Measurements from ENCODE around the gene DPYSL4.

DNA sequence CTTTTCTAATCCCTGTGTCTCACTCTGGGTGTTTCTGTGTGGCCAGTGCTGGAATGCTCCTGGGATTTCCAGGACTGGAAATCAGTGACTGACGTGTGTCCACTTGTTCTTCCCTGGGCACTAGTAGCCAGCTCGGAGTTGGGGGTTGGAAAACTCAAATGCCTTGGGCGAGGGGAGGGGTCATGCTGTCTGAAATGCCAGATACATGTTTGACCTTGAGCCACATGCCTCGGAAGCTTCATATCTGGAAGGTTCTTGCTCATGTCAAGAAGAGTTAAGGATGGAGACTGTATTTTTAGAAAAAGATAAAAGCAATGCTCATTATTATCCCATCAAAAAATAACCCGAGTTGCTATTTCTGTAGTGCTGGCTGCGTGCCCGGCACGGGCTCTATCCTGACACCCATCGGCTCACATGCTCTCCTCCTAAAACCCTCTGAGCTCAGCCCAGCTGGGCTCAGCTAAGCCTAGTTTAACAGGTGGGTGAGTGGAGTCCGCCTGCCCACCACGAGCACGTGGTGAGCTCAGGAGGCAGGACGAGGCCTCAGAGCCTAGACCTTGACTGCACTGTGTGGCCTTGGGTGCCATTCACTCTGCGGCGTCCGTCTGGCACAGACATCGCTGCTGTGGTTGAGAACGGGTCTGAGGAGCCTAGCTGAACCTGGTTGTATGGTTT, 6.4 kb downstream of the DPYSL4 start:
- TF ChIP-seq CTCF (IDR thresholded peaks at IDR 0.05; ENCODE audit: insufficient read depth, low read depth, low read length) (no peak), EZH2 (IDR thresholded peaks at IDR 0.05; ENCODE audit: insufficient read depth, low read length) (no peak)

Measured in astrocyte (in vitro differentiated cells and primary cell).